Measurements from ENCODE around the gene CEP295NL.
A peak's percentile ranks its signal among the peaks of the same experiment; 100 is the strongest.

Gene CEP295NL

GRCh38 chr17:78873519-78874340 lies 29.3 kb downstream of the CEP295NL start:
- no peak overlapping the region for H3K4ac ChIP-seq (ENCODE audit: low read depth in 1 of 2, low read length in 2 of 2)
- H4K91ac ChIP-seq (ENCODE audit: low read length) = peak overlapping the region; percentile 40
- H3K79me1 ChIP-seq (replicated peaks; ENCODE audit: low read length, poor library complexity, severe bottlenecking) = peaks cover 26% of the 10 kb centered on the region
- peak overlapping the region; percentile 52 for H3K27ac ChIP-seq (ENCODE audit: low read length, poor library complexity, severe bottlenecking)
- no peak overlapping the region for H3K14ac ChIP-seq (ENCODE audit: low read length in 2 of 2)
- H4K8ac ChIP-seq (ENCODE audit: low read length) = no peak overlapping the region
- no peak for DNase-seq
- WGBS = 96% methylated on average over 21 of the region's 21 CpGs
- no peak overlapping the region for H2BK12ac ChIP-seq (ENCODE audit: low read length in 2 of 2)
- H3K4me2 ChIP-seq (ENCODE audit: low read length, poor library complexity, severe bottlenecking) = no peak overlapping the region
- no peak overlapping the region for H2BK120ac ChIP-seq (ENCODE audit: low read depth, low read length)
- H3K36me3 ChIP-seq (ENCODE audit: control insufficient read depth in 1 of 2, insufficient read depth in 2 of 2, low read depth in 1 of 2, low read length in 2 of 2) = peaks cover 30 to 63% of the 10 kb centered on the region in 2 experiments
- H2BK5ac ChIP-seq (ENCODE audit: low read depth, low read length, poor library complexity, severe bottlenecking) = no peak overlapping the region
- no peaks in the 10 kb centered on the region for H3K9me3 ChIP-seq (ENCODE audit: control insufficient read depth, low read length)
- H3K18ac ChIP-seq (ENCODE audit: low read depth in 1 of 2, low read length in 2 of 2) = no peak overlapping the region
- H2AK5ac ChIP-seq (ENCODE audit: low read length, severe bottlenecking) = peak overlapping the region; percentile 34
- H3K27me3 ChIP-seq (ENCODE audit: control insufficient read depth in 1 of 2, insufficient read depth in 1 of 2, low read length in 2 of 2) = no peaks in the 10 kb centered on the region
- peaks cover 33% of the 10 kb centered on the region for H3K4me1 ChIP-seq (ENCODE audit: control insufficient read depth, insufficient read depth, low read depth, low read length)
- H2BK15ac ChIP-seq (ENCODE audit: low read depth, poor library complexity, severe bottlenecking) = no peak overlapping the region
- H3K4me3 ChIP-seq (ENCODE audit: insufficient read depth in 1 of 2, low read depth in 1 of 2, low read length in 2 of 2) = no peak overlapping the region
- H2AFZ ChIP-seq (ENCODE audit: low read depth, low read length) = no peak overlapping the region
- no peak overlapping the region for H3K23ac ChIP-seq (ENCODE audit: low read length in 2 of 2)
- no peak overlapping the region for H3K9ac ChIP-seq (ENCODE audit: low read length)

GRCh38 chr17:78872486-78872885 lies 30.5 kb downstream of the CEP295NL start:
- H3K27me3 ChIP-seq (ENCODE audit: control insufficient read depth in 1 of 2, insufficient read depth in 1 of 2, low read length in 2 of 2) = no peaks in the 10 kb centered on the region
- H3K23ac ChIP-seq (ENCODE audit: low read length in 2 of 2) = no peak overlapping the region
- peaks cover 26% of the 10 kb centered on the region for H3K79me1 ChIP-seq (replicated peaks; ENCODE audit: low read length, poor library complexity, severe bottlenecking)
- no peak overlapping the region for H3K9ac ChIP-seq (ENCODE audit: low read length)
- no peak overlapping the region for H2AFZ ChIP-seq (ENCODE audit: low read depth, low read length)
- no peak overlapping the region for H3K14ac ChIP-seq (ENCODE audit: low read length in 2 of 2)
- WGBS = 80% methylated on average over 6 of the region's 6 CpGs
- H3K36me3 ChIP-seq (ENCODE audit: control insufficient read depth in 1 of 2, insufficient read depth in 2 of 2, low read depth in 1 of 2, low read length in 2 of 2) = peaks cover 27 to 66% of the 10 kb centered on the region in 2 experiments
- no peak overlapping the region for H2AK5ac ChIP-seq (ENCODE audit: low read length, severe bottlenecking)
- H2BK120ac ChIP-seq (ENCODE audit: low read depth, low read length) = no peak overlapping the region
- H3K4ac ChIP-seq (ENCODE audit: low read depth in 1 of 2, low read length in 2 of 2) = no peak overlapping the region
- H3K4me2 ChIP-seq (ENCODE audit: low read length, poor library complexity, severe bottlenecking) = no peak overlapping the region
- H2BK15ac ChIP-seq (ENCODE audit: low read depth, poor library complexity, severe bottlenecking) = no peak overlapping the region
- H4K8ac ChIP-seq (ENCODE audit: low read length) = no peak overlapping the region
- H3K27ac ChIP-seq (ENCODE audit: low read length, poor library complexity, severe bottlenecking) = no peak overlapping the region
- peaks cover 32% of the 10 kb centered on the region for H3K4me1 ChIP-seq (ENCODE audit: control insufficient read depth, insufficient read depth, low read depth, low read length)
- H3K9me3 ChIP-seq (ENCODE audit: control insufficient read depth, low read length) = no peaks in the 10 kb centered on the region
- H3K4me3 ChIP-seq (ENCODE audit: insufficient read depth in 1 of 2, low read depth in 1 of 2, low read length in 2 of 2) = no peak overlapping the region
- no peak overlapping the region for H2BK5ac ChIP-seq (ENCODE audit: low read depth, low read length, poor library complexity, severe bottlenecking)
- DNase-seq = no peak
- H3K18ac ChIP-seq (ENCODE audit: low read depth in 1 of 2, low read length in 2 of 2) = no peak overlapping the region
- H4K91ac ChIP-seq (ENCODE audit: low read length) = no peak overlapping the region
- H2BK12ac ChIP-seq (ENCODE audit: low read length in 2 of 2) = no peak overlapping the region

- Histone ChIP-seq H3K27ac (ENCODE audit: low read length, poor library complexity, severe bottlenecking) (no peak overlapping the region), H3K9me3 (ENCODE audit: control insufficient read depth, low read length) (no peaks in the 10 kb centered on the region), H4K91ac (ENCODE audit: low read length) (peak overlapping the region; percentile 31), H2AFZ (ENCODE audit: low read depth, low read length) (no peak overlapping the region), H3K36me3 (ENCODE audit: control insufficient read depth in 1 of 2, insufficient read depth in 2 of 2, low read depth in 1 of 2, low read length in 2 of 2) (peaks cover 30 to 72% of the 10 kb centered on the region in 2 experiments), H2BK12ac (ENCODE audit: low read length in 2 of 2) (no peak overlapping the region), H3K9ac (ENCODE audit: low read length) (no peak overlapping the region), H3K4me3 (ENCODE audit: insufficient read depth in 1 of 2, low read depth in 1 of 2, low read length in 2 of 2) (no peak overlapping the region), H2BK5ac (ENCODE audit: low read depth, low read length, poor library complexity, severe bottlenecking) (no peak overlapping the region), H2BK15ac (ENCODE audit: low read depth, poor library complexity, severe bottlenecking) (no peak overlapping the region), H3K27me3 (ENCODE audit: control insufficient read depth in 1 of 2, insufficient read depth in 1 of 2, low read length in 2 of 2) (no peaks in the 10 kb centered on the region), H2AK5ac (ENCODE audit: low read length, severe bottlenecking) (no peak overlapping the region), H2BK120ac (ENCODE audit: low read depth, low read length) (no peak overlapping the region), H3K4me2 (ENCODE audit: low read length, poor library complexity, severe bottlenecking) (no peak overlapping the region), H4K8ac (ENCODE audit: low read length) (no peak overlapping the region), H3K79me1 (replicated peaks; ENCODE audit: low read length, poor library complexity, severe bottlenecking) (peaks cover 24% of the 10 kb centered on the region), H3K23ac (ENCODE audit: low read length in 2 of 2) (no peak overlapping the region), H3K4ac (ENCODE audit: low read depth in 1 of 2, low read length in 2 of 2) (no peak overlapping the region), H3K14ac (ENCODE audit: low read length in 2 of 2) (no peak overlapping the region), H3K18ac (ENCODE audit: low read depth in 1 of 2, low read length in 2 of 2) (no peak overlapping the region), H3K4me1 (ENCODE audit: control insufficient read depth, insufficient read depth, low read depth, low read length) (peaks cover 29% of the 10 kb centered on the region)
- DNase-seq = no peak
- 91% methylated on average over 15 of the region's 15 CpGs for WGBS
Measured at GRCh38 chr17:78870621-78871020, 32.4 kb downstream of the CEP295NL start.

- Histone ChIP-seq H4K8ac (ENCODE audit: low read length) (no peak overlapping the region), H2AFZ (ENCODE audit: low read depth, low read length) (no peak overlapping the region), H3K9me3 (ENCODE audit: control insufficient read depth, low read length) (no peaks in the 10 kb centered on the region), H3K9ac (ENCODE audit: low read length) (peak overlapping the region; percentile 48), H3K4me3 (ENCODE audit: insufficient read depth in 1 of 2, low read depth in 1 of 2, low read length in 2 of 2) (no peak overlapping the region), H2BK15ac (ENCODE audit: low read depth, poor library complexity, severe bottlenecking) (no peak overlapping the region), H3K4me2 (ENCODE audit: low read length, poor library complexity, severe bottlenecking) (no peak overlapping the region), H3K14ac (ENCODE audit: low read length in 2 of 2) (peak overlapping the region in 1 of 2 experiments; percentile 51), H3K36me3 (ENCODE audit: control insufficient read depth in 1 of 2, insufficient read depth in 2 of 2, low read depth in 1 of 2, low read length in 2 of 2) (peaks cover 34 to 78% of the 10 kb centered on the region in 2 experiments), H2AK5ac (ENCODE audit: low read length, severe bottlenecking) (no peak overlapping the region), H3K27me3 (ENCODE audit: control insufficient read depth in 1 of 2, insufficient read depth in 1 of 2, low read length in 2 of 2) (no peaks in the 10 kb centered on the region), H2BK5ac (ENCODE audit: low read depth, low read length, poor library complexity, severe bottlenecking) (no peak overlapping the region), H3K4ac (ENCODE audit: low read depth in 1 of 2, low read length in 2 of 2) (peak overlapping the region in 1 of 2 experiments; percentile 69), H4K91ac (ENCODE audit: low read length) (no peak overlapping the region), H3K18ac (ENCODE audit: low read depth in 1 of 2, low read length in 2 of 2) (peak overlapping the region in 1 of 2 experiments; percentile 82), H2BK12ac (ENCODE audit: low read length in 2 of 2) (peak overlapping the region in 1 of 2 experiments; percentile 42), H3K79me1 (replicated peaks; ENCODE audit: low read length, poor library complexity, severe bottlenecking) (peaks cover 18% of the 10 kb centered on the region), H3K23ac (ENCODE audit: low read length in 2 of 2) (no peak overlapping the region), H3K27ac (ENCODE audit: low read length, poor library complexity, severe bottlenecking) (peak overlapping the region; percentile 62), H2BK120ac (ENCODE audit: low read depth, low read length) (no peak overlapping the region), H3K4me1 (ENCODE audit: control insufficient read depth, insufficient read depth, low read depth, low read length) (peaks cover 14% of the 10 kb centered on the region)
- WGBS = 58% methylated on average over 4 of the region's 7 CpGs
- peak; percentile 54 for DNase-seq
Measured at GRCh38 chr17:78868391-78868790, 34.6 kb downstream of the CEP295NL start.
